ENCODE measurements around the gene SYNE2. TPM values are rescaled to one million over a fixed set of nuclear protein-coding genes. Genes with fewer than 3 reads are reported as not detected.

SYNE2 gene
- total and polyA plus RNA-seq, 9 donors, result 65.1 to 262 (median 180) TPM

- Histone ChIP-seq H3K9me3 (no peaks in the 10 kb centered on the region), H3K27me3 (no peaks in the 10 kb centered on the region), H3K36me3 (no peaks in the 10 kb centered on the region), H3K4me1 (ENCODE audit: insufficient read depth) (peaks cover 29% of the 10 kb centered on the region), H3K27ac (peak overlapping the region; percentile 63 to 78), H3K4me3 (peak overlapping the region; percentile 33)
- intact Hi-C loops (cut with DNase I), result no loop called here
- WGBS, 3 donors, result 3 to 7% (median 6%) methylated on average over 20 of the region's 20 CpGs
- peak; percentile 52 to 75 (median 66) for DNase-seq
- TF ChIP-seq EP300 (IDR thresholded peaks at IDR 0.05) (no peak), POLR2A (IDR thresholded peaks at IDR 0.05) (no peak)
- TF ChIP-seq, protein P1, sequence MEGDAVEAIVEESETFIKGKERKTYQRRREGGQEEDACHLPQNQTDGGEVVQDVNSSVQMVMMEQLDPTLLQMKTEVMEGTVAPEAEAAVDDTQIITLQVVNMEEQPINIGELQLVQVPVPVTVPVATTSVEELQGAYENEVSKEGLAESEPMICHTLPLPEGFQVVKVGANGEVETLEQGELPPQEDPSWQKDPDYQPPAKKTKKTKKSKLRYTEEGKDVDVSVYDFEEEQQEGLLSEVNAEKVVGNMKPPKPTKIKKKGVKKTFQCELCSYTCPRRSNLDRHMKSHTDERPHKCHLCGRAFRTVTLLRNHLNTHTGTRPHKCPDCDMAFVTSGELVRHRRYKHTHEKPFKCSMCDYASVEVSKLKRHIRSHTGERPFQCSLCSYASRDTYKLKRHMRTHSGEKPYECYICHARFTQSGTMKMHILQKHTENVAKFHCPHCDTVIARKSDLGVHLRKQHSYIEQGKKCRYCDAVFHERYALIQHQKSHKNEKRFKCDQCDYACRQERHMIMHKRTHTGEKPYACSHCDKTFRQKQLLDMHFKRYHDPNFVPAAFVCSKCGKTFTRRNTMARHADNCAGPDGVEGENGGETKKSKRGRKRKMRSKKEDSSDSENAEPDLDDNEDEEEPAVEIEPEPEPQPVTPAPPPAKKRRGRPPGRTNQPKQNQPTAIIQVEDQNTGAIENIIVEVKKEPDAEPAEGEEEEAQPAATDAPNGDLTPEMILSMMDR (IDR thresholded peaks at IDR 0.05), result no peak
Observed at GRCh38 chr14:64196814-64197411, 344.1 kb downstream of the SYNE2 start.

- WGBS, 3 donors, result 49 to 88% (median 86%) methylated on average over 3 of the region's 3 CpGs
- Histone ChIP-seq H3K27ac (peak overlapping the region in 1 of 2 donors; percentile 11), H3K36me3 (no peaks in the 10 kb centered on the region), H3K4me3 (no peak overlapping the region), H3K27me3 (no peaks in the 10 kb centered on the region), H3K4me1 (ENCODE audit: insufficient read depth) (peaks cover 33% of the 10 kb centered on the region), H3K9me3 (no peaks in the 10 kb centered on the region)
- no peak for DNase-seq
- TF ChIP-seq POLR2A (IDR thresholded peaks at IDR 0.05) (no peak), EP300 (IDR thresholded peaks at IDR 0.05) (no peak)
- TF ChIP-seq, protein P1 (IDR thresholded peaks at IDR 0.05), result no peak
- intact Hi-C loops (cut with DNase I), result no loop called here
Observed at GRCh38 chr14:64197996-64198395, 345.2 kb downstream of the SYNE2 start.

GRCh38 chr14:64198486-64198885, 345.7 kb downstream of the SYNE2 start:
- H3K36me3 ChIP-seq, result no peaks in the 10 kb centered on the region
- H3K4me1 ChIP-seq (ENCODE audit: insufficient read depth), result peaks cover 33% of the 10 kb centered on the region
- H3K27me3 ChIP-seq, result no peaks in the 10 kb centered on the region
- TF ChIP-seq POLR2A (IDR thresholded peaks at IDR 0.05) (no peak), EP300 (IDR thresholded peaks at IDR 0.05) (no peak)
- TF ChIP-seq, protein P1 (IDR thresholded peaks at IDR 0.05), result no peak
- peak overlapping the region in 1 of 2 donors; percentile 11 for H3K27ac ChIP-seq
- DNase-seq, result no peak
- no peak overlapping the region for H3K4me3 ChIP-seq
- H3K9me3 ChIP-seq, result no peaks in the 10 kb centered on the region
- 66 to 74% (median 69%) methylated on average over 3 of the region's 3 CpGs for WGBS, 3 donors
- intact Hi-C loops (cut with DNase I), result no loop called here

GRCh38 chr14:64200170-64200569, 347.4 kb downstream of the SYNE2 start:
- DNase-seq, result peak; percentile 53 to 76 (median 61)
- TF ChIP-seq EP300 (IDR thresholded peaks at IDR 0.05) (no peak), POLR2A (IDR thresholded peaks at IDR 0.05) (no peak)
- TF ChIP-seq, protein P1 (IDR thresholded peaks at IDR 0.05), result no peak
- 6 to 14% (median 14%) methylated on average over 4 of the region's 4 CpGs for WGBS, 3 donors
- H3K4me1 ChIP-seq (ENCODE audit: insufficient read depth), result peaks cover 33% of the 10 kb centered on the region
- no peak overlapping the region for H3K4me3 ChIP-seq
- intact Hi-C loops (cut with DNase I), result no loop called here
- peak overlapping the region in 1 of 2 donors; percentile 52 for H3K27ac ChIP-seq
- H3K9me3 ChIP-seq, result no peaks in the 10 kb centered on the region
- H3K27me3 ChIP-seq, result no peaks in the 10 kb centered on the region
- H3K36me3 ChIP-seq, result no peaks in the 10 kb centered on the region
